HepG2 (cell line): ENCODE measurements around the gene PTPRCAP. TPM values are rescaled to one million over a fixed set of nuclear protein-coding genes. Genes with fewer than 3 reads are reported as not detected.

ENCODE experiments used
- ATAC-seq: fragments of 200-7000 bp; cut with Tn5 transposase; 3 replicates; pipeline ENCODE4 v1.9.1; 2020; ENCODE audit warnings: mild to moderate bottlenecking, moderate library complexity
- BruUV-seq: library from RNA; stranded (reverse); fragments of 400-500 nt; replicated peaks from 2 replicates; lab custom pipeline; 2021; lab: Mats Ljungman, UMichigan
- CTCF ChIA-PET: fragments of 300-600 bp; formaldehyde crosslinking; extraction: SDS; loops from one replicate; lab custom pipeline; 2021; ENCODE audit warnings: low total read pairs, inconsistent platforms, low intra/inter-chr PET ratio; lab: Yijun Ruan, JAX
- POLR2A ChIA-PET: fragments of 350-600 bp; sonication (Branson Sonifier 250); formaldehyde crosslinking; loops from one replicate; lab custom pipeline; 2020; ENCODE audit warnings: antibody characterized with exemption, inconsistent platforms; lab: Yijun Ruan, JAX
- DNase-seq: peaks from one replicate; pipeline ENCODE4 v3.0.0-alpha.2; 2015; ENCODE audit warnings: low spot score
- FAIRE-seq: peaks from 3 replicates; lab custom pipeline; 2011; peaks lifted over from hg19 to GRCh38; lab: Jason Lieb, UNC
- H2AFZ ChIP-seq: one replicate; pipeline ENCODE4 v1.6.1; 2011; ENCODE audit warnings: low read length, inconsistent platforms
- H3K27ac ChIP-seq: fragments of 300-600 bp; 3 replicates; pipeline ENCODE4 v1.8.0; 2011; ENCODE audit warnings: mixed run types, mild to moderate bottlenecking, mixed read lengths, low read length, inconsistent platforms; ENCODE audit not compliant: insufficient read depth; ENCODE audit errors: extremely low read length
- H3K27me3 ChIP-seq, 2 experiments: fragments of 200-600 bp in 1 of 2; 2 replicates in 1 of 2; 3 replicates in 1 of 2; pipeline versions ENCODE4 v1.6.0 to v1.8.0; 2011; ENCODE audit warnings: low read length in 2 of 2, mild to moderate bottlenecking in 2 of 2, moderate library complexity in 2 of 2, inconsistent platforms in 1 of 2; ENCODE audit not compliant: insufficient read depth in 2 of 2, control insufficient read depth in 1 of 2
- H3K36me3 ChIP-seq, 2 experiments: fragments of 200-600 bp in 1 of 2; replicated peaks in 1 of 2; 2 replicates in 1 of 2; 3 replicates in 1 of 2; pipeline versions ENCODE4 v1.5.1 to v1.8.0; 2011; ENCODE audit warnings: low read length in 2 of 2, inconsistent platforms in 1 of 2; ENCODE audit not compliant: insufficient read depth in 2 of 2, control insufficient read depth in 1 of 2
- H3K4me1 ChIP-seq: 2 replicates; pipeline ENCODE4 v1.5.1; 2012; ENCODE audit warnings: low read length, inconsistent platforms; ENCODE audit not compliant: insufficient read depth
- H3K4me2 ChIP-seq: 2 replicates; pipeline ENCODE4 v1.6.0; 2011; ENCODE audit warnings: low read depth, low read length, inconsistent platforms
- H3K4me3 ChIP-seq, 3 experiments: fragments of 200-600 bp in 1 of 3; sonication (generic), shearing (Covaris generic) in 1 of 3; replicated peaks in 1 of 3; 2 replicates each; pipeline ENCODE4 v1.5.1; 2011 to 2016; ENCODE audit warnings: low read length in 3 of 3, inconsistent platforms in 2 of 3, low read depth in 2 of 3, mild to moderate bottlenecking in 2 of 3, control low read depth in 1 of 3, mixed read lengths in 1 of 3; ENCODE audit not compliant: insufficient read depth in 1 of 3
- H3K79me2 ChIP-seq: one replicate; pipeline ENCODE4 v1.6.1; 2011; ENCODE audit warnings: low read length, inconsistent platforms; ENCODE audit not compliant: insufficient read depth
- H3K9ac ChIP-seq: 2 replicates; pipeline ENCODE4 v1.6.0; 2011; ENCODE audit warnings: mild to moderate bottlenecking, low read depth, low read length, inconsistent platforms; ENCODE audit not compliant: insufficient read depth
- H3K9me3 ChIP-seq: 2 replicates; pipeline ENCODE4 v1.5.1; 2012; ENCODE audit warnings: mild to moderate bottlenecking, low read length
- H4K20me1 ChIP-seq: 2 replicates; pipeline ENCODE4 v1.6.0; 2011; ENCODE audit warnings: inconsistent platforms, mild to moderate bottlenecking, low read length, moderate library complexity; ENCODE audit not compliant: insufficient read depth
- BCL6 ChIP-seq: IDR thresholded peaks from 2 replicates; pipeline ENCODE4 v1.6.1; 2016; ENCODE audit warnings: missing genetic modification reagents, missing compliant biosample characterization
- ETV5 ChIP-seq: IDR thresholded peaks from 2 replicates; pipeline ENCODE4 v1.6.1; 2018; ENCODE audit warnings: missing biosample characterization, missing genetic modification reagents, inconsistent platforms, borderline replicate concordance
- HOXD1 ChIP-seq: sonication (generic); formaldehyde crosslinking; IDR thresholded peaks from 2 replicates; pipeline ENCODE4 v1.5.0; 2020; ENCODE audit warnings: missing genetic modification reagents
- MBNL3 ChIP-seq: fragments of 250-450 bp; sonication (Bioruptor Pico); conservative IDR thresholded peaks from 2 replicates; pipeline ENCODE4 v1.8.0; 2022; ENCODE audit warnings: mild to moderate bottlenecking, inconsistent platforms
- MYC ChIP-seq: sonication (generic); formaldehyde crosslinking; IDR thresholded peaks from 2 replicates; pipeline ENCODE4 v1.9.0; 2021; ENCODE audit warnings: missing genetic modification reagents, borderline replicate concordance
- NR3C1 ChIP-seq: sonication (generic); formaldehyde crosslinking; IDR thresholded peaks from 2 replicates; pipeline ENCODE4 v1.4.0; 2020; ENCODE audit warnings: missing genetic modification reagents
- RCOR2 ChIP-seq: IDR thresholded peaks from 2 replicates; pipeline ENCODE4 v1.6.1; 2016; ENCODE audit warnings: missing biosample characterization, missing genetic modification reagents
- RXRA ChIP-seq: sonication (generic); formaldehyde crosslinking; IDR thresholded peaks from 2 replicates; pipeline ENCODE4 v1.5.1; 2020; ENCODE audit warnings: missing genetic modification reagents
- ZBTB7B ChIP-seq: sonication (generic); formaldehyde crosslinking; IDR thresholded peaks from 2 replicates; pipeline ENCODE4 v1.4.0; 2020; ENCODE audit warnings: missing genetic modification reagents
- ZNF160 ChIP-seq: sonication (generic); formaldehyde crosslinking; IDR thresholded peaks from 2 replicates; pipeline ENCODE4 v1.8.0; 2022; ENCODE audit warnings: mild to moderate bottlenecking, inconsistent platforms, missing genetic modification reagents
- ZNF501 ChIP-seq: sonication (generic); formaldehyde crosslinking; IDR thresholded peaks from 2 replicates; pipeline ENCODE4 v1.5.1; 2020; ENCODE audit warnings: mild to moderate bottlenecking, moderate library complexity, missing genetic modification reagents
- ZNF615 ChIP-seq: sonication (generic); formaldehyde crosslinking; IDR thresholded peaks from 2 replicates; pipeline ENCODE4 v1.5.0; 2020; ENCODE audit warnings: mild to moderate bottlenecking, missing genetic modification reagents, borderline replicate concordance
- WGBS: methylation state at CpG from one replicate; pipeline ENCODE4 v1.1.6; 2017; ENCODE audit warnings: low lambda C conversion rate; 5-methylcytosine and 5-hydroxymethylcytosine counted together
- in situ Hi-C: cut with HindIII; loops from 2 replicates; pipeline ENCODE4 v1.10.0; 2017; ENCODE audit warnings: low pct_unique_long_range_greater_than_20kb; ENCODE audit not compliant: extremely low pct_ligation_motif_present
- intact Hi-C: fragments of 100-400 bp; cut with micrococcal nuclease; formaldehyde crosslinking; loops from one replicate; pipeline ENCODE4 v1.10.0; 2022; ENCODE audit not compliant: unreplicated experiment
- polyA plus RNA-seq, 8 experiments: library from polyadenylated mRNA; depleted of rRNA in 3 of 8; stranded (reverse) in 7 of 8; unstranded in 1 of 8; fragments of >200 nt; fragmentation: Illumina TruSeq in 4 of 8; extraction: Trizol in 4 of 8; gene quantifications; 2 replicates each; pipeline versions ENCODE4 v1.2.1 to v1.2.3, GENCODE V29; 2011 to 2016; ENCODE audit warnings: low read depth in 4 of 8, missing spikeins in 1 of 8, mixed read lengths in 1 of 8; ENCODE audit not compliant: insufficient read depth in 1 of 8
- total RNA-seq, 5 experiments: library from RNA; depleted of rRNA; stranded (reverse); fragments of >200 nt; fragmentation: Illumina TruSeq; extraction: Trizol; gene quantifications; 2 replicates each; pipeline ENCODE4 v1.2.3, GENCODE V29; 2016; ENCODE audit warnings: low read depth in 1 of 5
- TF ChIP-seq, protein P1 (sequence below): sonication (generic); formaldehyde crosslinking; IDR thresholded peaks from 2 replicates; pipeline ENCODE4 v1.5.0; 2020; ENCODE audit warnings: missing genetic modification reagents
- TF ChIP-seq, protein P2 (sequence below): sonication (generic); formaldehyde crosslinking; IDR thresholded peaks from 2 replicates; pipeline ENCODE4 v1.4.0; 2020; ENCODE audit warnings: missing genetic modification reagents, mild to moderate bottlenecking, borderline replicate concordance
- TF ChIP-seq, protein P3 (sequence below): sonication (generic); formaldehyde crosslinking; IDR thresholded peaks from 2 replicates; pipeline ENCODE4 v1.4.0; 2020; ENCODE audit warnings: missing genetic modification reagents, mild to moderate bottlenecking, borderline replicate concordance
- TF ChIP-seq, protein P4 (sequence below): sonication (generic); formaldehyde crosslinking; IDR thresholded peaks from 2 replicates; pipeline ENCODE4 v1.4.0; 2020; ENCODE audit warnings: missing genetic modification reagents

The PTPRCAP gene
- total and polyA plus RNA-seq, 2 of the 13 experiments (the other 11 are each of a cell fraction or from before 2014, with no cell fraction given): 0.60 to 0.70 TPM

DNA sequence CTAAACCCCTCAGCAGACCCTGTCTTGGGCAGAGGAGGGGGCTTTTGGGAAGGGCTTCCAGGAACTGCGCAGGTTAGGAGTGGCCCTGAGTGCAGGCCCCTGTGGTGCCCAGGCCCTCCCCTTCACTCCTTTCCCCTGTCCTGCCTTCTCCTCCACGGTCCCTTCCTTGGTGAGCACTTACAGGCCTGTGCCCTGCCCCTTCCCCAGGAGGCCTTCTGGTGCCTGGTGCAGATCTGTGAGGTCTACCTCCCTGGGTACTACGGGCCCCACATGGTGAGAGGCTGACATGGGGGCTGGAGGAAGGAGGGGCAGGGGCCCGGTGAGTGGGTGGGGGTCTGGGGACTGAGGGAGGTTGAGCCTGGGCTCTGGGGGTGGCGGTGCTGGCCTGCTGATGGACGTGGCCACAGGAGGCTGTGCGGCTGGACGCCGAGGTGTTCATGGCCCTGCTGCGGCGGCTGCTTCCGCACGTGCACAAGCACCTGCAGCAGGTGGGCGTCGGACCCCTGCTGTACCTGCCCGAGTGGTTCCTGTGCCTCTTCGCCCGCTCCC is 31.0 kb downstream of the PTPRCAP start:
- Histone ChIP-seq H3K79me2 (no peaks in the 10 kb centered on the region), H3K27ac (no peak overlapping the region), H3K9me3 (no peaks in the 10 kb centered on the region), H3K4me1 (peaks cover 68% of the 10 kb centered on the region), H2AFZ (no peak overlapping the region), H3K36me3 (no peaks in the 10 kb centered on the region), H3K4me3 (no peak overlapping the region), H4K20me1 (no peaks in the 10 kb centered on the region), H3K4me2 (no peak overlapping the region), H3K27me3 (peaks cover 2 to 14% of the 10 kb centered on the region in 2 experiments; a peak in 3 of 5 replicates), H3K9ac (no peak overlapping the region)
- 52% methylated on average over 7 of the region's 18 CpGs for WGBS
- POLR2A ChIA-PET: interaction anchor here (1.5 to 2.2 kb wide), 2 partner anchors 14 to 62 kb away, joined by 6 to 8 read pairs; no protein-coding TSS in a partner anchor
- ATAC-seq (no peak), FAIRE-seq (no peak), DNase-seq (no peak)
- in situ Hi-C loops (no loop called here), intact Hi-C loops (no loop called here)
- CTCF ChIA-PET: no interaction called here
- TF ChIP-seq MBNL3 (CRISPR knock-in tag) (no peak), ZBTB7B (no peak), ZNF615 (CRISPR knock-in tag) (no peak), RXRA (CRISPR knock-in tag) (0 out of 2 replicates have a peak, but pooled peaks have one; percentile 16), BCL6 (CRISPR knock-in tag) (no peak), ZNF160 (CRISPR knock-in tag) (no peak), HOXD1 (CRISPR knock-in tag) (no peak), RCOR2 (CRISPR knock-in tag) (no peak), MYC (CRISPR knock-in tag) (peak; percentile 21; the same call in 1 of the 2 replicates), ZNF501 (CRISPR knock-in tag) (no peak), NR3C1 (CRISPR knock-in tag) (no peak), ETV5 (CRISPR knock-in tag) (no peak)
- TF ChIP-seq, protein P1, sequence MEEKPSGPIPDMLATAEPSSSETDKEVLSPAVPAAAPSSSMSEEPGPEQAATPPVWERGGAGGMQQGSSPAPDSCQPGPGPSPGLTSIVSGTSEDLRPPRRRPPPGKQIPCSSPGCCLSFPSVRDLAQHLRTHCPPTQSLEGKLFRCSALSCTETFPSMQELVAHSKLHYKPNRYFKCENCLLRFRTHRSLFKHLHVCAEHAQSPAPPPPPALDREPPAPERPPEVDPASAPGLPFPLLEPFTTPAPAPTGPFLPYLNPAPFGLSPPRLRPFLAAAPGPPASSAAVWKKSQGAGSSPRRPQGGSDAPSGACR (CRISPR knock-in tag): no peak
- TF ChIP-seq, protein P2, sequence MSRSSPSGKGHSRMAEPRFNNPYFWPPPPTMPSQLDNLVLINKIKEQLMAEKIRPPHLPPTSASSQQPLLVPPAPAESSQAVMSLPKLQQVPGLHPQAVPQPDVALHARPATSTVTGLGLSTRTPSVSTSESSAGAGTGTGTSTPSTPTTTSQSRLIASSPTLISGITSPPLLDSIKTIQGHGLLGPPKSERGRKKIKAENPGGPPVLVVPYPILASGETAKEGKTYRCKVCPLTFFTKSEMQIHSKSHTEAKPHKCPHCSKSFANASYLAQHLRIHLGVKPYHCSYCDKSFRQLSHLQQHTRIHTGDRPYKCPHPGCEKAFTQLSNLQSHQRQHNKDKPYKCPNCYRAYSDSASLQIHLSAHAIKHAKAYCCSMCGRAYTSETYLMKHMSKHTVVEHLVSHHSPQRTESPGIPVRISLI (CRISPR knock-in tag): no peak
- TF ChIP-seq, protein P3, sequence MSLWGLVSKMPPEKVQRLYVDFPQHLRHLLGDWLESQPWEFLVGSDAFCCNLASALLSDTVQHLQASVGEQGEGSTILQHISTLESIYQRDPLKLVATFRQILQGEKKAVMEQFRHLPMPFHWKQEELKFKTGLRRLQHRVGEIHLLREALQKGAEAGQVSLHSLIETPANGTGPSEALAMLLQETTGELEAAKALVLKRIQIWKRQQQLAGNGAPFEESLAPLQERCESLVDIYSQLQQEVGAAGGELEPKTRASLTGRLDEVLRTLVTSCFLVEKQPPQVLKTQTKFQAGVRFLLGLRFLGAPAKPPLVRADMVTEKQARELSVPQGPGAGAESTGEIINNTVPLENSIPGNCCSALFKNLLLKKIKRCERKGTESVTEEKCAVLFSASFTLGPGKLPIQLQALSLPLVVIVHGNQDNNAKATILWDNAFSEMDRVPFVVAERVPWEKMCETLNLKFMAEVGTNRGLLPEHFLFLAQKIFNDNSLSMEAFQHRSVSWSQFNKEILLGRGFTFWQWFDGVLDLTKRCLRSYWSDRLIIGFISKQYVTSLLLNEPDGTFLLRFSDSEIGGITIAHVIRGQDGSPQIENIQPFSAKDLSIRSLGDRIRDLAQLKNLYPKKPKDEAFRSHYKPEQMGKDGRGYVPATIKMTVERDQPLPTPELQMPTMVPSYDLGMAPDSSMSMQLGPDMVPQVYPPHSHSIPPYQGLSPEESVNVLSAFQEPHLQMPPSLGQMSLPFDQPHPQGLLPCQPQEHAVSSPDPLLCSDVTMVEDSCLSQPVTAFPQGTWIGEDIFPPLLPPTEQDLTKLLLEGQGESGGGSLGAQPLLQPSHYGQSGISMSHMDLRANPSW (CRISPR knock-in tag): no peak
- TF ChIP-seq, protein P4, sequence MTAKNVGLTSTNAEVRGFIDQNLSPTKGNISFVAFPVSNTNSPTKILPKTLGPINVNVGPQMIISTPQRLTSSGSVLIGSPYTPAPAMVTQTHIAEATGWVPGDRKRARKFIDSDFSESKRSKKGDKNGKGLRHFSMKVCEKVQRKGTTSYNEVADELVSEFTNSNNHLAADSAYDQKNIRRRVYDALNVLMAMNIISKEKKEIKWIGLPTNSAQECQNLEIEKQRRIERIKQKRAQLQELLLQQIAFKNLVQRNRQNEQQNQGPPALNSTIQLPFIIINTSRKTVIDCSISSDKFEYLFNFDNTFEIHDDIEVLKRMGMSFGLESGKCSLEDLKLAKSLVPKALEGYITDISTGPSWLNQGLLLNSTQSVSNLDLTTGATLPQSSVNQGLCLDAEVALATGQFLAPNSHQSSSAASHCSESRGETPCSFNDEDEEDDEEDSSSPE: no peak
- no TSS peak for BruUV-seq
